HG02852 (cell line): Measurements from ENCODE around the gene IRF1.
A peak's percentile ranks its signal among the peaks of the same experiment; 100 is the strongest.

Experiments
- ATAC-seq: cut with Tn5 transposase; IDR thresholded peaks from one replicate; pipeline ENCODE4 v1.9.1; 2021; ENCODE audit warnings: mild to moderate bottlenecking, moderate library complexity; ENCODE audit not compliant: unreplicated experiment

The IRF1 gene

GRCh38 chr5:132463811-132464155 lies 26.8 kb downstream of the IRF1 start:
- no peak for ATAC-seq

- ATAC-seq: no peak
Measured at GRCh38 chr5:132462856-132463745, 27.5 kb downstream of the IRF1 start.

GRCh38 chr5:132462333-132462732 lies 28.2 kb downstream of the IRF1 start:
- no peak for ATAC-seq

GRCh38 chr5:132461569-132462070 lies 29.0 kb downstream of the IRF1 start:
- no peak for ATAC-seq

- no peak for ATAC-seq
Measured at GRCh38 chr5:132460846-132461568, 29.6 kb downstream of the IRF1 start.

GRCh38 chr5:132459983-132460838 lies 30.4 kb downstream of the IRF1 start:
- ATAC-seq: no peak

- no peak for ATAC-seq
Measured at GRCh38 chr5:132459031-132459982, 31.3 kb downstream of the IRF1 start.

GRCh38 chr5:132458651-132459030 lies 31.9 kb downstream of the IRF1 start:
- ATAC-seq: peak; percentile 53

- no peak for ATAC-seq
Measured at GRCh38 chr5:132458226-132458560, 32.4 kb downstream of the IRF1 start.

GRCh38 chr5:132457371-132458225 lies 33.0 kb downstream of the IRF1 start:
- peak; percentile 1 for ATAC-seq

- ATAC-seq: peak; percentile 11
Measured at GRCh38 chr5:132456987-132457361, 33.6 kb downstream of the IRF1 start.

GRCh38 chr5:132456296-132456986 lies 34.1 kb downstream of the IRF1 start:
- ATAC-seq: peak; percentile 50

- no peak for ATAC-seq
Measured at GRCh38 chr5:132455614-132456115, 34.9 kb downstream of the IRF1 start.

- ATAC-seq: no peak
Measured at GRCh38 chr5:132454361-132454760, 36.2 kb downstream of the IRF1 start.

- ATAC-seq: no peak
Measured at GRCh38 chr5:132451387-132451786, 39.2 kb downstream of the IRF1 start.

- no peak for ATAC-seq
Measured at GRCh38 chr5:132449060-132449459, 41.5 kb downstream of the IRF1 start.

GRCh38 chr5:132447196-132447595 lies 43.4 kb downstream of the IRF1 start:
- ATAC-seq: no peak

GRCh38 chr5:132446621-132447020 lies 44.0 kb downstream of the IRF1 start:
- no peak for ATAC-seq
